Measurements from ENCODE around the gene UPF1.

The UPF1 gene

DNA sequence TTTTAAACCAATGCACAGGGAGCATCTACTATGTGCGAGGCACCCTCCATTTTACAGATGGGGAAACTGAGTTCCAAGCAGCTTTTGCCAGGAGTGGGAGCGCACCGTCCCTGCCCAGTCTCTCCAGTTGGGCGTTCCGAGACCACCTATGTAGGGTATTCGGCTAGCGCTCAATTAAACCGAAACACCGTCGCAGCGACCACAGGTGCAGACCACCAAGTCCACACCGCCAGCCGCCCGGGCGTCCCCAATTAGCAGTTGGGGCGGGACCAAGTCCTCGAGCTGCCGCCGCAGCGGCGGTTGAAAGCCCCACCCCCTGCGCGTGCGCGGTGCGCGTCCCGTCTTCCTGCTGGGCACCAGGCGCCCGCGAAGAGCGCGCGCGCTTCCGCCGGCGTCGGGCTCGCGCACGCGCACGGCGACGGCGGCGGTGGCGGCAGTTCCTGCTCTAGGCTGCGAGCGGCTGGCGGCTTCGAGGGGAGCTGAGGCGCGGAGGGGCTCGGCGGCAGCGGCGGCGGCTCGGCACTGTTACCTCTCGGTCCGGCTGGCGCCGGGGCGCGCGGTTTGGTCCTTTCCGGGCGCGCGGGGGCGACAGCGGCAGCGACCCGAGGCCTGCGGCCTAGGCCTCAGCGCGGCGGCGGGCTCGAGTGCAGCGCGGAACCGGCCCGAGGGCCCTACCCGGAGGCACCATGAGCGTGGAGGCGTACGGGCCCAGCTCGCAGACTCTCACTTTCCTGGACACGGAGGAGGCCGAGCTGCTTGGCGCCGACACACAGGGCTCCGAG is at the start of gene UPF1:
Gene UPF1, plus strand, starts transcription at position 436 of the 782 bp plus-strand sequence. Its CDS starts 251 bp downstream, at position 687.
- DNase-seq, result peak; percentile 29 to 93 (median 82)

DNA sequence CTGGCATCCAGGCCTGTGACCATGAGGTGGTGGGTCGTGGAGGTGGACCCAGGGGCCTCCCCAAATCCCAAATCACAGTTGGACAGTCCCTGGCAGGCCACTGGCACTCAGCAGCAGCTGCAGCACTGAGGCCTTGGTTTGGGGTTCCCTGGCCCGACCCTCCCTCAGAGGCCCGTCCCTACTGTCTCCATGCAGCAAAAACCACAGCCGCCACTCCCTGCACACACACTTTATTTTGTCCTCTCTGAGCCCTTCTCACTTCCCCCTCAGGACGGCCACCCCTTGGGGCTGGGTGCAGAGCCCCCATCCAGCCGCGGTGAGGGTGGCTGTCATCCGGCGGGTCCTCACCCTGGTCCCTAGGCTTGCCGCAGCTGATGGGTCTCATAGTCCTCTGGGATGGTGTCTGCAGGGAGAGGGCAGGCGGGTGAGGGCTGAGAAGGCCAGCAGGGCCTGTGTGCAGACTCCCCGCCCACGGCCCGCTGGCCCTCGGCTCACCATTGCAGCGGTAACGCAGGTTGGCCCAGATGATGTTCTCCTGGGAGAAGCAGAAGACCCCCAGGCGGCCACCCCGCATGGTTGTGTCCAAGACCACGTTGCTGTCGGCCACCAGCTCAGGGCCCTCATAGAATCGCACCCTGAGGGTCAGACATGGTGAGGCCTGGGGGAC is 49.1 kb upstream of the UPF1 start:
- DNase-seq, result no peak

DNA sequence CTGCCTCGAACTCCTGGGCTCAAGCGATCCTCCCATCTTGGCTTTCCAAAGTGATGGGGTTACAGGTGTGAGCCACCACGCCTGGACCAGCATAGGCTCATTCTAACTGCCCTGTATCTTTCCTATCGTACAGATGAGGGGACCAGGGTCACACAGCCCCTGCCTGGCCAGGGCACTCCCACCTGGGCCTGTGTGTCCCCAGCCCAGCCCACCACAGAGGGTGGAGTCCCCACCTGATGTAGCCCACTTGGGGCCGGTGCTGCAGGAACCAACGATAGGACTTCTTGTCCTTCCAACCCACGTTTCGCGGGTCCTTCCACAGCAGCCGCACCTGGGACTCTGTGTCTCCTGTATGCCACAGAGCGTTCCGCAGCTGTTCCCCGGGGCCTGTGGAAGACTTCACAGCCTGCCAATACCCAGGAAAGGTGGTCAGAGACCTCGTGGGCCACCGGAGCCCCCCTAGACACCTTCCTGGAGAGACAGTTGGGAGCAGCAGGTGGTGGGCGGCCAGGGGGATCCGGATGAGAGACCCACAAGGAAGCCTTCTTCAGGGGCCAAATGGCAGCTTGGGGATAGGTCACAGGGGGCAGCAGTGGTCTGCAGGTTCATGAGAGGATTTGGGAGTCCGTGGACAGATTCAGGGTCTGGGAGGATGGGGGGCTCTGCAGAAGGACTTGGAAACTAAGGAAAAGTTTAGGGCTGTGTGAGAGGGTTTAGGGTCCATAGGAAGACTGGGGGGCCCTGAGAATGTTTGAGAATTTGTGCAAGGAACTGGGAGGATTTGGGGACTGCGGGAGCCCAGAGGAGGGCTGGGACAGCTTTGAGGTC is 47.6 kb upstream of the UPF1 start:
- DNase-seq, result no peak

DNA sequence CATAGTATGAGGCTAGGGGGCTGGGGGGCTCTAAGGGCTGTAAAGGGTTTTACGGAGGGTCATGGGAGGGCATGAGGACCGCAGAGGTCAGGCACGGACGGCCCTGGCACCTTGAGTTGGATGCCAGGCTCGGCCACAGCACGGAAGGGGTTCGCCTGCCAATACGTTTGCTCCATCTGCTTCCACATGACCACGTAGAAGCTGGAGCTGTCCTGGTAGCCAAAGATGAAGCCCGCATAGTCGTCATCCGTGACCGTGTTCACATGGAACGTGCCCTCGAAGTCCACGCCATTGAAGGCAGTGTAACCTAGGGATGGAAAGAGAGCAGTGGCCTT is 47.0 kb upstream of the UPF1 start:
- DNase-seq, result no peak

GRCh38 chr19:18785179-18786124 is 46.3 kb upstream of the UPF1 start:
- peak in 9 of 51 donors; percentile 7 to 51 (median 24) for DNase-seq

GRCh38 chr19:18788529-18789421 is 43.0 kb upstream of the UPF1 start:
- DNase-seq, result no peak

DNA sequence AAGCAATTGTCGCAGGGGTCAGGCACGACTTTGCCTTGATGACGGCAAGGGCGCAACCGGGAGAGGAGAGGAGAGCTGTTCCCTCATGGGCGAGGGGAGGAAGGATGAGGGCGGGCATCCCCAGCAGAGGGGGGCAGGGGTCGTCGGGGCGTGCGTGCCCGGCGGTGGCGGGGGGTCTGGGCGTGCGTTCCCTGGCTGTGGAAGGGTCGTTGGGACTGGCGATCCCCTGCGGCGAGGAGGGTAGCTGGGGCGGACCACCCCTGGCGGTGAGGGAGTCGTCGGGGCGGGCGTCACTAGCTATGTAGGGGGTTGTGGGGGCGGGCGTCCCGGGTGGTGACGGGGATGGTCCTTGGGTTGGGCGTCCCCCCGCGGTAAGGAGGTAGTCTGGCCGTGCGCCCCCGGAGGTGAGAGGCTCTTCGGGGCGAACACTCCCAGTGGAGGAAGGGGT is 42.3 kb upstream of the UPF1 start:
- no peak for DNase-seq

DNA sequence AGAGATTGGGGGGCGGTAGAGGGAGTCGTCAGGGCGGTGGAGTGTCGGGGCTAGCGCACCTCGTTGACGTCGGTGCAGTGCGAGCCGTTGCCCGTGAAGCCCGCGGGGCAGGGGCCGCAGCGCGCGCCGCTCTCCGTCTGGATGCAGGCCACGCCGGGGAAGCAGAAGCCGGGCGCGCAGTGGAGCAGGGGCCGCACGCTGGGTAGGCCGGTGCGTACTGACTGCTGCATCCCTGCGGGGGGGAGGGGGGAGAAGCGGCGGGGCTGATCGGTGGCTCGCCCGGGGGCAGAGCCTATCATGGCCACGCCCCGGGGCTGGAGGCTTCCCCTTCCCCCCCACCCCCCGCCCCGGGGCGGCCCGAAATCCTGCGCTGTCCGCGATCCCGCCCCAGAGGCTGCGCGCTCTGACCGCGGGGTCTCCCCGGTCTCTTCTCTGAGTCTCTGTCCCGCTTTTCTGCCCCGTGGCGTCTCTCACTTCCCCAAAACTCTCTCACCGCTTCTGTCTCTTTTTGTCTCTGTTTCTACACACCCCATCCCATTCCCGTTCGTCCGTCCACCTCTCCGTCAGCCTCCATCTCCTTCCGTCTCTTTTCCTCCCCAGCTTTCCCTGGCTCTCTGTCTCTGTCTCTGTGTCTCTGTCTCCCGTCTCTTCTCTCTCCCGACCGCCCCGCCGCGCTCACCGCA is 41.7 kb upstream of the UPF1 start:
- no peak for DNase-seq

DNA sequence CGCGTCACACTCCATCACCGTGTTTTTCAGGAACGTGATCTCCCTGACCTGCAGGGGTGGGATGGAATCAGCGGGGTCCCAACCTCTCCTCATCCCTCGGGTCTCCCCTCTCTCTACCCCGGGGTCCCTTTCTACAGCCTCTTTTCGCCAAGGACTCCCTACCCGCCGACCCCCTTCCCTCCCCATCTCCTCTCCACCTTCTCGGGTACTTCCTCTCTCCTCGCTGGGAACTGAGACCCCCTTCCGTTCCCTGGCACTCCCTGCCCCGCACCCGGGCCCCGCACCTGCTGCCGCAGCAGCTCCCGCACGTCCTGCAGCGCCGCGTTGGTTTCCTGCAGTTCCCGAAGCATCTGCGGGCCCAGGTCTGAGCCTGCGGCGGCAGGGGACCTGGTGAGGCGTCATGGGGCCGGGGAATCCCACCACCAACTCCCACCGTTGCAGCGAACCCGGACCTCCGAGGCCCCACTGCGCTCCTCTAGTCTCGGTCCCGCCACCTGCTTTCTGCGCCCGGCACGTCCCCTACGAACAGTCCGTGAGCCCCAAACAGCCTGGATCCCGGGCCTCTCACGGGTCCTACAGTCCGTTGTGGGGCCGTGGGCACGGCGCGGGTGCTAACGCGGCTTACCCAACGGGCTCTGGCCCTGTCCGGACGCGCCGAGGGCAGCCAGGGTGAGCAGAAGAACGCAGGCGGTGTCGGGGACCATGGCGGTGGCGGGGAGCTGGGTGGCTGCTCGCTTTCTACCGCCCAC is 41.0 kb upstream of the UPF1 start, which contains the start of gene COMP:
Gene COMP, minus strand, starts transcription at position 740 of the 749 bp plus-strand sequence. Its CDS starts 36 bp downstream, at position 704.
- DNase-seq, result no peak

GRCh38 chr19:18791315-18791678 is 40.5 kb upstream of the UPF1 start:
- no peak for DNase-seq

DNA sequence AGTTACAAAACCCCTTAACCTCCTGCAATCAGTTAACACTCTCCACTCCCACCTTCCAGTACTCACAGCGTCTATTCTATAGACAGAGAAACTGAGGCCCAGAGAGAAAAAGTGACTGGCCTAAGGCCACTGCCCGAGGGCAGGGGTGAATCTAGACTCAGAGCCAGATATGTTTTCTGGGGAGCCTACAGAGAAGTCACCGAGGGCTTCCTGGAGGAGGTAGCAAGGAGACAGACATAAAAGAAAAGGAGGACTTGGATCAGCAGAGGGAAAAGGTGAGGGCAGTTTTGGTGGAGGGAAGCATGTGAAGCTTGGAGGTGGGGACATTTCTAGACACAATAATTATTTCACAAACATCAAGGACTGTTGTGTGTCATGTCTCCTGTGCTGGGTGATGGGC is 39.1 kb upstream of the UPF1 start:
- no peak for DNase-seq

DNA sequence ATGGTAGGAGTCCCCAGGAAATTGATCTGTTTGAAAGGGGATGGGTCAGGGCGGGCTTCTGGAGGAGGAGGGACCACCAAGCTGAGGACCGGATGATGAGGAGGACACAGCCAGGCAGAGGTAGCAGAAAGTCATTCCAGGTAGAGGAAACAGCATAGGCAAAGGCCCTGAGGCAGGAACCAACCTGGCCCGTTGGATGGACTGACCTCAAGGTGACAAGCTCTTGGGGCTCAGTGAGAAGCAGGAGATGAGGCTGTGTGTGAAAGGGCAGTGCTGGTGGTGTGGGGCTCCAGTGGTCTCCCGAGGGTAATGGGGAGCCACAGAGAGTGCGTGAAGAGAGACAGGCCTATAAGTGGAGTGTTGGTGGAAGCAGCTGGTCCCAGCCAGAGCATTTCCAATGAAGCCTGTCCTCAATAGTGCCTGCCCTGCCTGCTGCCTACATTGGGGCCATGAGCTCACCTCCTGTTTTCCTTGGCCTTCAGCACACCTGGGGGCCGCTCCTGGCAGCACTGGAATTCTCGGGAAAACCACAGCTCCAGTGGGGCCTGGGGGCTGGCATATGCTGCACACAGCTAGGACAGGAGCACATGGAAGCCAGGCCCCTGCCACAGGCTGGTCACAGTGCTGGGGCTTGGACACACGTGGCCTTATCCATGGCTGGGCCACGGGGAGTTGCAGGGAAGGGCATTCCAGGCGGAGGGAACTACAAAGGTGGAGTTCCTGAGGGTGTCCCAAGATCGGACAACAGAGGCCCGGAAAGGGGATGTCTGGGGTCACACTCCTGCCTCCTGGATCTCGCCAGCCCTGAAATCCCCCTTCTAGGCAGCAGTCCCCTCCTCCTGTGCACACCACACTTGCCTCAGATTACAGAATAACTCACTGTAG is 38.4 kb upstream of the UPF1 start:
- DNase-seq, result no peak

DNA sequence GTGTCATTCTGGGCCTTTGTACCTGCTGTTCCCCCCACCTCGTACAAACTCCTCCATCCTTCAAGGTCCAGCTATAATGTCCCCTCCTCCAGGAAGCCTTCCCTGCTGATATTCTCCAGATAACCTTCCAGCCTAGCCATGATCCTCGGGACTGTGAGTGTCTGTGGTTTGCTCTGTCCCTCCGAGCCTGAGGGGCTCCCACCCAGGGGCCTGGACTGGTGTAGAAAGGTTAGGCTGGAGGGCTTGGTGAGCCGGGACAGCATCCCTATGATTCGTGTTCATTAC is 37.8 kb upstream of the UPF1 start:
- DNase-seq, result no peak

DNA sequence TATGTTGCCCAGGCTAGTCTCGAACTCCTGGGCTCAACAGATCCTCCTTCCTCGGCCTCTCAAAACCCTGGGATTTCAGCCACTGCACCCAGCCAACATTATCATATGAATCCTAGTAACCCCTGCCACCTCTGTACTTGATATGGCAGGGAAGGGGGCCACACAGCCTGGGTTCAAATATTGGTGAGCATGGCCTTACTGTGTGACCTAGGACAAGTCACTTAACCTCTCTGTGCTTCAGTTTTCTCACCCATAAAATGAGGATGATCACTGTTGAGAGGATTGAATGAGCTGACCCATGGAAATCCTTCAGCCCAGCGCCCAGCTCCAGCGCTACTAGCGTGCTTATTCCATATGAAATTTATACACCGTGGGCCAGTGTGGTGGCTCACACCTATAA is 37.1 kb upstream of the UPF1 start:
- no peak for DNase-seq

DNA sequence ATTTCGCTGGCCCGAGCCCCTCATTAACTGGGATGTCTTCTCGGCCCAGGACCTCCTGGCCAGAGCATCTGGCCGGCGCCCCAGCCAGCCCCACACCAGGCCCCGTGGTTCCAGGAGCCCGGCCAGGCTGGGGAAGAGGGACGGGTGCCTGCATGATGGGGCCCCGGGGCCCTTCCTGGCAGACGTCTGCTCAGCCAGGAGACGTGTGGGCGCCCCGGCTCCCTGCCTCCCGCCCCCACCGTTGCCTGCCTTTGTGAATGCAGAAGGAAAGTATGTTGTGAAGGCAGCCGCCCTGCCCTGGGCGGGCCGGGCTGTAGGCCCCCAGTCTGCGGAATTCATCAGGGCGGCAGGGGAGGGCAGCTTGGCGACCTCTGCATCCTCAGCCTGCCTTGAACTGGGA is 36.2 kb upstream of the UPF1 start:
- DNase-seq, result peak in 10 of 51 donors; percentile 7 to 40 (median 24)

DNA sequence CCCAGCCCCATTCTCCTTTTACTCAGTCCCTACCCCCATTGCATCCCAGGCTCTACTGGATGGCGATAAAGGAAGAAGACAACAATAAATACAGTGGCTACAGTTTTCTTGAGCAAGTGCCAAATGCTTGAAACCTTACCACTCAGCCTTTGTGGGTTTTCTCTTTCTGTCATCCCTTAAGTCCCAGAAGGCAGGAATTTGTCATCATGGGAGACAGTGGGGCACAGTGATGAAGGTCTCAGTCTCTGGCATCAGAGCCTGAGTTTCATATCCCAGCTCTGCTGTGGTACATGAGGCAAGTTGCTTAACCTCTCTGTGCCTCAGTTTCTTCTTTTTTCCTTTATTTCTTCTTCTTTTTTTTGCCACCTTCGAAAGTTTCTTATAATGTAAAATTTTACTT is 35.5 kb upstream of the UPF1 start:
- DNase-seq, result no peak

All from hypothalamus (tissue), 51 donors.